Keratinocyte (primary cell): ENCODE data around the gene DIP2B. TPM values are rescaled to one million over a fixed set of nuclear protein-coding genes. Genes with fewer than 3 reads are reported as not detected.

ENCODE experiments used
- DNase-seq: peaks from one replicate; pipeline ENCODE4 v3.0.0-alpha.2; 2011; ENCODE audit warnings: low read depth, missing footprints, low spot score
- FAIRE-seq: peaks from 2 replicates; lab custom pipeline; 2011; peaks lifted over from hg19 to GRCh38; lab: Jason Lieb, UNC
- H2AFZ ChIP-seq: 2 replicates; pipeline ENCODE4 v1.6.0; 2012; ENCODE audit warnings: low read length, control low read depth, inconsistent platforms; ENCODE audit not compliant: control insufficient read depth
- H3K27ac ChIP-seq: 2 replicates; pipeline ENCODE4 v1.5.1; 2011; ENCODE audit warnings: low read length; ENCODE audit not compliant: control insufficient read depth, insufficient read depth
- H3K27me3 ChIP-seq: 3 replicates; pipeline ENCODE4 v1.6.0; 2011; ENCODE audit warnings: low read length; ENCODE audit not compliant: control insufficient read depth, insufficient read depth; ENCODE audit errors: extremely low read depth
- H3K36me3 ChIP-seq, 2 experiments: 2 replicates in 1 of 2; 3 replicates in 1 of 2; pipeline ENCODE4 v1.5.1; 2011; ENCODE audit warnings: low read length in 2 of 2, mild to moderate bottlenecking in 1 of 2; ENCODE audit not compliant: control insufficient read depth in 2 of 2, insufficient read depth in 2 of 2; ENCODE audit errors: extremely low read depth in 1 of 2
- H3K4me1 ChIP-seq: 3 replicates; pipeline ENCODE4 v1.5.1; 2011; ENCODE audit warnings: low read length; ENCODE audit not compliant: control insufficient read depth, insufficient read depth; ENCODE audit errors: extremely low read depth
- H3K4me2 ChIP-seq: 3 replicates; pipeline ENCODE4 v1.6.0; 2011; ENCODE audit warnings: low read depth, low read length; ENCODE audit not compliant: control insufficient read depth, insufficient read depth; ENCODE audit errors: extremely low read depth
- H3K4me3 ChIP-seq, 3 experiments: fragments of 200-600 bp in 1 of 3; sonication (generic) in 1 of 3; 2 replicates in 2 of 3; 3 replicates in 1 of 3; pipeline ENCODE4 v1.5.1; 2011 to 2016; ENCODE audit warnings: low read length in 3 of 3, mild to moderate bottlenecking in 3 of 3, control low read depth in 2 of 3, inconsistent platforms in 1 of 3, low read depth in 1 of 3, mixed read lengths in 1 of 3, mixed run types in 1 of 3, moderate library complexity in 1 of 3; ENCODE audit not compliant: control insufficient read depth in 2 of 3, insufficient read depth in 2 of 3; ENCODE audit errors: extremely low read depth in 1 of 3
- H3K79me2 ChIP-seq: 2 replicates; pipeline ENCODE4 v1.6.0; 2012; ENCODE audit warnings: low read length; ENCODE audit not compliant: control insufficient read depth, insufficient read depth
- H3K9ac ChIP-seq: 3 replicates; pipeline ENCODE4 v1.6.0; 2011; ENCODE audit warnings: low read length; ENCODE audit not compliant: control insufficient read depth, insufficient read depth; ENCODE audit errors: extremely low read depth
- H3K9me1 ChIP-seq: 3 replicates; pipeline ENCODE4 v1.6.0; 2011; ENCODE audit warnings: low read length; ENCODE audit not compliant: control insufficient read depth, insufficient read depth; ENCODE audit errors: extremely low read depth
- H3K9me3 ChIP-seq: 2 replicates; pipeline ENCODE4 v1.5.1; 2012; ENCODE audit warnings: low read depth, low read length; ENCODE audit not compliant: control insufficient read depth
- H4K20me1 ChIP-seq: 3 replicates; pipeline ENCODE4 v1.6.0; 2011; ENCODE audit warnings: low read length; ENCODE audit not compliant: control insufficient read depth, insufficient read depth; ENCODE audit errors: extremely low read depth
- EZH2 ChIP-seq: IDR thresholded peaks from one replicate; pipeline ENCODE4 v1.6.1; 2012; ENCODE audit warnings: inconsistent platforms, mild to moderate bottlenecking, low read length, moderate library complexity
- dilution Hi-C: fragments of 300-500 bp; cut with MboI; formaldehyde crosslinking; loops from one replicate; pipeline ENCODE4 v1.7.0; 2020; ENCODE audit warnings: low sequenced_read_pairs; ENCODE audit not compliant: extremely low pct_ligation_motif_present
- polyA plus RNA-seq, 5 experiments: library from polyadenylated mRNA; depleted of rRNA in 3 of 5; stranded (reverse) in 3 of 5; stranded (forward) in 1 of 5; unstranded in 1 of 5; fragments of >200 nt; gene quantifications; 1 replicate in 1 of 5; 2 replicates in 3 of 5; 3 replicates in 1 of 5; pipeline versions ENCODE4 v1.2.1 to v1.2.3, GENCODE V29; 2011 to 2012; ENCODE audit warnings: missing spikeins in 2 of 5, low read depth in 1 of 5, low replicate concordance in 1 of 5
- TF ChIP-seq, protein P1 (sequence below), 3 experiments: IDR thresholded peaks in 1 of 3; conservative IDR thresholded peaks in 1 of 3; optimal IDR thresholded peaks in 1 of 3; 2 replicates in 2 of 3; 3 replicates in 1 of 3; pipeline versions ENCODE3 to v1.5.1; 2011; ENCODE audit warnings: low read length in 3 of 3, mild to moderate bottlenecking in 3 of 3, moderate library complexity in 2 of 3, control low read depth in 1 of 3, inconsistent platforms in 1 of 3; ENCODE audit not compliant: insufficient read depth in 2 of 3; ENCODE audit errors: extremely low read depth in 1 of 3

Gene DIP2B
- polyA plus RNA-seq, 1 donor (not counting 4 experiments of a cell fraction or from before 2014, with no cell fraction given), result 30.2 TPM

DNA sequence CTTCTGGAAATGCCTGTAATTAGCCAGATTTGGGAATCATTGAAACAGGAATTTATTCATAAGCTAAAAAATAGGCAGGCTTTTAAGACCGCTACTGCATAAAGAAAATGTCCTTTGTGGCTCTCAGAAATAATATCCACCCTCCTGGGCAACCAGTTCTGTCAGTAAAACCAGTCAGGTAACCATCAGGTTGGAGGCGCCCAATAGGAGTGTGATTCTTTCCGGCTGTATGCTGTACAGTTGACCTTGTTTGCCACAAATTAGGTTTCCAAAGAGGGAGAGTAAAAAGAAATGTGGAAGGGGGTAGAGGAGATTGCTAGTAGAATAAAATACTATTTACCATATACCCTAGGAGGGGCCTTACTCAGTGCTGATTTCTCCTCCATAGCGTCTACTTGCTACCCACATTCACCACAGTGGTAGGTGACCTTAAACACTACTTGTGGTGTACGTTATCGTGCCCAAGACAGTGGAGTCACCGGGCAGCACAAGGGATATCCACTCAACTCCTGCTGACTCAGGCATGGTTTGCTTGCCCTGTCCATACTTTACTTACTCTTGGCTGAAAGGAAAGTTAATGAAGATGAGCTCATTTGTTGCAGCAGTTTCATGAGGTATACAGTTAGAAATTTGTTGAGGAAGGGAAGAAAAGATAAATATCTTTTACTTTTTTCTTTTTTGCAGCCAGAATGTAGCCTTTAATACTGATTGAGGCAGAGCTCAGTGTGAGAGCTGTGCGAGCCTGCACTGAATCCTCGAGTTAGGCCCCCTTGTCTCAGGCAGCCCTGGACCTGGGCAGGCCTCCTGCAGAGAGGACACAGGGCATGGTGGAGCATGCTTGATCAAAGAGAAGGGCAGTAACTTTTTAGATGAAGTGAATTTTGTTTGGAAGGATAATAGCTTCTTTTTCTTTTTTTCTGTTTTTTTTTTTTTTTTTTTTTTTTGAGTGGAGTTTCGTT lies 76.7 kb downstream of the DIP2B start:
- no peak overlapping the region for H2AFZ ChIP-seq
- no peaks in the 10 kb centered on the region for H3K9me1 ChIP-seq
- H3K4me3 ChIP-seq, result no peak overlapping the region
- H3K9ac ChIP-seq, result peak overlapping the region; percentile 13
- DNase-seq (no peak), FAIRE-seq (no peak)
- peaks cover 24% of the 10 kb centered on the region for H3K4me1 ChIP-seq
- H3K79me2 ChIP-seq, result peaks cover 74% of the 10 kb centered on the region
- H3K27ac ChIP-seq, result peak overlapping the region; percentile 89
- dilution Hi-C loops, result no loop called here
- no peaks in the 10 kb centered on the region for H4K20me1 ChIP-seq
- TF ChIP-seq EZH2, result no peak
- TF ChIP-seq, protein P1, sequence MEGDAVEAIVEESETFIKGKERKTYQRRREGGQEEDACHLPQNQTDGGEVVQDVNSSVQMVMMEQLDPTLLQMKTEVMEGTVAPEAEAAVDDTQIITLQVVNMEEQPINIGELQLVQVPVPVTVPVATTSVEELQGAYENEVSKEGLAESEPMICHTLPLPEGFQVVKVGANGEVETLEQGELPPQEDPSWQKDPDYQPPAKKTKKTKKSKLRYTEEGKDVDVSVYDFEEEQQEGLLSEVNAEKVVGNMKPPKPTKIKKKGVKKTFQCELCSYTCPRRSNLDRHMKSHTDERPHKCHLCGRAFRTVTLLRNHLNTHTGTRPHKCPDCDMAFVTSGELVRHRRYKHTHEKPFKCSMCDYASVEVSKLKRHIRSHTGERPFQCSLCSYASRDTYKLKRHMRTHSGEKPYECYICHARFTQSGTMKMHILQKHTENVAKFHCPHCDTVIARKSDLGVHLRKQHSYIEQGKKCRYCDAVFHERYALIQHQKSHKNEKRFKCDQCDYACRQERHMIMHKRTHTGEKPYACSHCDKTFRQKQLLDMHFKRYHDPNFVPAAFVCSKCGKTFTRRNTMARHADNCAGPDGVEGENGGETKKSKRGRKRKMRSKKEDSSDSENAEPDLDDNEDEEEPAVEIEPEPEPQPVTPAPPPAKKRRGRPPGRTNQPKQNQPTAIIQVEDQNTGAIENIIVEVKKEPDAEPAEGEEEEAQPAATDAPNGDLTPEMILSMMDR (optimal IDR thresholded peaks at IDR 0.05 in 1 of 3, IDR thresholded peaks at IDR 0.05 in 1 of 3, conservative IDR thresholded peaks at IDR 0.05 in 1 of 3; ENCODE audit: extremely low read depth in 1 of 3, insufficient read depth in 2 of 3, low read length in 3 of 3), result no peak
- H3K36me3 ChIP-seq, result peaks cover 0 to 4% of the 10 kb centered on the region in 2 experiments
- H3K9me3 ChIP-seq, result no peaks in the 10 kb centered on the region
- H3K4me2 ChIP-seq, result peak overlapping the region; percentile 56
- H3K27me3 ChIP-seq, result no peaks in the 10 kb centered on the region

DNA sequence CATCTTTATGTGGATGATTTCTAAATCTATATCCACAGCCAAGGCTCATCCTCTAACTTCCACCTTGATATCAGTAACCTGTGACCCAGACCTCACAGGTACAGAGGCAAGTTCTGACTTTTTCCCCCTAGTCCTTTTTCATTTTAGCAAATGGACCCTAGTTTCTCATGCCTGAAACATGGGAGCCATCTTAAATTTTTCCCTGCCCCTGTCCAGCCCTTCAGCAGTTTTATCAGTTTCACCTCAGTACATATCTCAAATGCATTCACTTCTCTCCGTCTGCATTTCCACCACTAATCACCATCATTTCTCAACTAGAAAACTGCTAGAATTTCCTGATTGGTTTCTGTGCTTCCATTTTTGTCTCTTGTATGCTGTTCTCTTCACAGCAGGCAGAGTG lies 79.3 kb downstream of the DIP2B start:
- H4K20me1 ChIP-seq, result no peaks in the 10 kb centered on the region
- H3K79me2 ChIP-seq, result peaks cover 76% of the 10 kb centered on the region
- no peak overlapping the region for H2AFZ ChIP-seq
- no peak overlapping the region for H3K4me3 ChIP-seq
- TF ChIP-seq, protein P1 (optimal IDR thresholded peaks at IDR 0.05 in 1 of 3, IDR thresholded peaks at IDR 0.05 in 1 of 3, conservative IDR thresholded peaks at IDR 0.05 in 1 of 3; ENCODE audit: extremely low read depth in 1 of 3, insufficient read depth in 2 of 3, low read length in 3 of 3), result no peak
- no peak for TF ChIP-seq EZH2
- peaks cover 0 to 4% of the 10 kb centered on the region in 2 experiments for H3K36me3 ChIP-seq
- FAIRE-seq (no peak), DNase-seq (no peak)
- H3K4me1 ChIP-seq, result peaks cover 24% of the 10 kb centered on the region
- no peak overlapping the region for H3K9ac ChIP-seq
- dilution Hi-C loops, result no loop called here
- H3K27me3 ChIP-seq, result no peaks in the 10 kb centered on the region
- no peak overlapping the region for H3K4me2 ChIP-seq
- H3K27ac ChIP-seq, result no peak overlapping the region
- H3K9me1 ChIP-seq, result no peaks in the 10 kb centered on the region
- no peaks in the 10 kb centered on the region for H3K9me3 ChIP-seq
